GM18519 (cell line): ENCODE results near the gene GAS7.

Experiments used
- ATAC-seq: cut with Tn5 transposase; IDR thresholded peaks from one replicate; pipeline ENCODE4 v1.9.1; 2021; ENCODE audit warnings: mild to moderate bottlenecking, moderate library complexity; ENCODE audit not compliant: unreplicated experiment, low FRiP score

GAS7 gene

GRCh38 chr17:10198509-10199249 is at the start of gene GAS7:
TSS of gene GAS7 (minus strand) at chr17:10198606.
- ATAC-seq = no peak

DNA sequence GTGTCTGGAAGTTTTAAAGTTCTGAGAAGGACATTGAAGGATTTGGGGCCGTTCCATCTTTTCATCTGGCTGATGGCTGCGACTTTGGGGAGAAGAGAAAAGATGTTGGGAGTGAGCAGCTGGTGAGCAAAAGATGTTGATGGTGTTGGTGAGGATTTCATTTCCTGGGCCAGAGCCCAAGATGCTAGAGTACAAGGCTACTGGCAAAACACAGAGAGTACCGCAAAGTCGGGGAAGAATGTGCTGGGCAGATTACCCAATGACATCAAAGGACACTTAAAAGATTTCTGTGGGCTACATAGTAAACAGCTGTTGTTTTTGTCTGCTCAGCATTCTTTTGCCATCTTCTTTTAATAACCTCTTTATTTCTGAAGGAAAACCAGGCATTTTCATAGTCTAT is 49.4 kb upstream of the GAS7 start:
- ATAC-seq = no peak

GRCh38 chr17:10243883-10244844 is 45.8 kb upstream of the GAS7 start:
- ATAC-seq = no peak

DNA sequence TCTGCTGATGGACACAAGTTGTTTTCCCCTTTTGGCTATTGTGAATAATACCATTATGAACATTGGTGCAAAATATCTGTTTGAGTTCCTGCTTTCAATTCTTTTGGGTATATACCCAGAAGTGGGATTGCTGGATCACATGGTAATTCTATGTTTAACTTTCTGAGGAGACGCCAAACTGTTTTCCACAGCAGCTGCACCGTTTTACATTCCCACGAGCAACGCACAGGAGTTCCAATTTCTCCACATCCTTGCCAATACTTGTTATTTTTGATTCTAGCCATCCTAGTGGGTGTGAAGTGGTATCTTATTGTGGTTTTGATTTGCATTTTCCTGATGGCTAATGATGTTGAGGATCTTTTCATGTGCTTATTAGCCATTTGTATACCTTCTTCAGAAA is 43.4 kb upstream of the GAS7 start:
- no peak for ATAC-seq

- no peak for ATAC-seq
Measured at GRCh38 chr17:10238661-10239060, 40.3 kb upstream of the GAS7 start.

GRCh38 chr17:10234033-10234432 is 35.6 kb upstream of the GAS7 start:
- no peak for ATAC-seq

GRCh38 chr17:10233161-10233560 is 34.8 kb upstream of the GAS7 start:
- no peak for ATAC-seq

GRCh38 chr17:10229181-10229580 is 30.8 kb upstream of the GAS7 start:
- no peak for ATAC-seq

DNA sequence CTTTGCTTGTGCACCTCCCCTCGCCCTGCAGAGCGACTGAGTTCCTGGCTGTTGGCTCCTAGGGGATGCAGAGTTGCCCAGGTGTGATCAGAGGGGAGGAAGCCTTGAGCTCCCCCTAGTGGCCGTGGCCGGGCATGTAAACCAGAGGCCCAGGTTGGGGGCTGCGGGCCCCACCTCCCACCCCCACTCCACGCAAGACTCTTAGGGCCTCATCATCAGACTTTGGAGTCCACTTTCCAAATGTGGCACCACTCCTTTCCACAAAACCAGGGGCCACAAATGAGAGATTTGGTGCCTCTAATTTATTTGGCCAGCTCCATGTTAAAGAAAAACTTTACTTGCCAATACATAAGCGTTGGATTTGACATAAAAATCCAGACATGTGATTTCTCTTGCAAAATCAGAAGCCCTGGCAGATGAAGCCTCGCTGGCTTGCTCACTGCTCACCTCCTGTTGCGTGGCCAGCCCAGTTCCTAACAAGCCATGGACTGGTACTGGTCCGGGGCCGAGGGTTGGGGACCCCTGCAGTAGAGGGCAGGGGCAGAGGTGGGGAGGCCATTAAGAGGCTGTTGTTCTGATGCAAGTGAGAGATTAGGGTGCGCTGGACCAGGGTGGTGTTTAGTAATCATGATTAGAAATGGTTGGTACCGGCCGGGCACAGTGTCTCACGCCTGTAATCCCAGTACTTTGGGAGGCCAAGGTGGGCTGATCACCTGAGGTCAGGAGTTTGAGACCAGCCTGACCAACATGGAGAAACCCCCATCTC is 28.7 kb upstream of the GAS7 start:
- ATAC-seq = no peak

GRCh38 chr17:10224582-10225195 is 26.3 kb upstream of the GAS7 start:
- ATAC-seq = no peak

GRCh38 chr17:10219193-10219592 is 20.8 kb upstream of the GAS7 start:
- ATAC-seq = no peak

- ATAC-seq = no peak
Measured at GRCh38 chr17:10217916-10218315, 19.5 kb upstream of the GAS7 start.

GRCh38 chr17:10216213-10216938 is 18.0 kb upstream of the GAS7 start:
- ATAC-seq = no peak

DNA sequence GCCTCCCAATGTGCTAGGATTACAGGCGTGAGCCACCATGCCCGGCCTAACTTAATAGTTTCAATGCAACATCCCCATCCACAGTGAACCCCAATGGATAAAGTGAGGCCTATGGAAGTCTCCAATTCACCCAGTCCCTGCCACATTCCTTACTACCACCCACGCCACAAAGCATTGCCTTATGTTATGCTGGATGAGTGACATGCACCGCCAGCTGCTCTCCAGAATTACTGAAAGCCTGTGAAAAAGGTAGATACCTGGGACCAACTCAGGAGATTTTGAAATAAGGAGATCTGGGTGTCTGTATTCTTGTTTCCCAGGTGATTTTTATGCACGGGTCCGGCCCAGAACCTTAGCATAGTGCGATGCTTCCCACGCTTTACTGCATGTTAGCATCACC is 16.9 kb upstream of the GAS7 start:
- ATAC-seq = no peak

GRCh38 chr17:10211666-10212065 is 13.3 kb upstream of the GAS7 start:
- ATAC-seq = no peak

DNA sequence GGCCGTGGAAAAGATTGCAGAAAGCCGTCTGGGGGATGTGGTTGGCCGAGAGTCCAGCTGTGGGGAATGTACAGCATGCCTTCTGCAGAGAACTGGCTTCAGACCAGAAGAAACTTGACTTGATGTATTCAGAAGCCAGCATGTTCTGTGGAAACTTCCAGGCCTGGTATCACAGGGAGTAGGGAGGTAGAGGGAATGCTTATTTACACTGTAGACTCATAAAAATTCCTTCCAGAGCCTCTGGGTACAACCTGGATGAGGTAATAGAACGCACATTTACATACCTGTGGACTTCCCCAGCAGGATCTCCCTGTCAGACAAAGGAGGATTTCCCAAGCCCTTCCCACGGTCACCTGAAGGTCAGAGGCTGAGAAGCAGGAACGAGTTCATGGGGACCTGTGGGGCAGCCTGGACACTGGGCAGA is 11.8 kb upstream of the GAS7 start:
- no peak for ATAC-seq

GRCh38 chr17:10208604-10209193 is 10.3 kb upstream of the GAS7 start:
- ATAC-seq = no peak

DNA sequence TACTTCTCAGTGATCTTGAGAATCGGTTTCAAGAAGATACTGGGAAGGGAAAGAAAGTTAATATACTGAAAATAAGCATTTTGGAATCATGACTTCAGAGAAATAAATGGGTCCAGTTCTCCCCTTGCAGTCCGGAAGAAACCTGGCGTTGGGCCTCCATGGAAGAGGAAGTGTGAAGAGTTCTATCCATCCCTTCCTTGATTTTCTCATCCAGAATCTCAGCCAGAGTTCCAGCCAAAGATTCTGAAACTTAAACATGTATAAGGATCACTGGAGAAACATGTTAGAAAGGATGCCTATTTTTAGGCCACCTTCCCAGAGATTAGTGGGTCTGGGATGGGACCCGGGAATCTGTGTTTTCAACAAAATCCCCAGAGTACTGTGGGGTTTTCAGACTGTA is 8.7 kb upstream of the GAS7 start:
- no peak for ATAC-seq

- no peak for ATAC-seq
Measured at GRCh38 chr17:10205549-10206185, 7.3 kb upstream of the GAS7 start.
